Measurements from ENCODE around the gene PITPNB. TPM values are rescaled to one million over a fixed set of nuclear protein-coding genes. Genes with fewer than 3 reads are reported as not detected.

PITPNB gene
- total RNA-seq, 1 experiment from 2014 or later = 70.7 TPM

DNA sequence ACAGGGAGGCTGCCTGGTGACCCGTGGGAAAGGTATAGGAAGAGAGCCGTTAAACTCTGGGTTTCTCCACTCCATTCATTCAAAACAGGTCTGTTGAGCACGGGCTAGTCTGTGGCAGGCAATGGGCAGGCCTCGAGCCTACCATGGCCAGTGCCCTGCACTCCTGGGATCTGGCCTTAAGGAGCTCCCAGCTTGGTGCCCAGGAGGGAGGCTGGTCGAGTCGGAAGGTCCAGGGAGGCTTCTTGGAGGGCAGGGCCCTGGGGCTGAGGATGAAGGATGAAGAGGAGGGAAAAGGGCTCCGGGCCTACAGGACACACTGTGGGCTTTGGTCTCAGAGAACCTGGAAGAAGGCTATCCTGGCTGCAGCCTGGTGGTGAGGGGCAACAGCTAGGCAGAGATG is 75.6 kb downstream of the PITPNB start (continued):
- TF ChIP-seq, protein P1, sequence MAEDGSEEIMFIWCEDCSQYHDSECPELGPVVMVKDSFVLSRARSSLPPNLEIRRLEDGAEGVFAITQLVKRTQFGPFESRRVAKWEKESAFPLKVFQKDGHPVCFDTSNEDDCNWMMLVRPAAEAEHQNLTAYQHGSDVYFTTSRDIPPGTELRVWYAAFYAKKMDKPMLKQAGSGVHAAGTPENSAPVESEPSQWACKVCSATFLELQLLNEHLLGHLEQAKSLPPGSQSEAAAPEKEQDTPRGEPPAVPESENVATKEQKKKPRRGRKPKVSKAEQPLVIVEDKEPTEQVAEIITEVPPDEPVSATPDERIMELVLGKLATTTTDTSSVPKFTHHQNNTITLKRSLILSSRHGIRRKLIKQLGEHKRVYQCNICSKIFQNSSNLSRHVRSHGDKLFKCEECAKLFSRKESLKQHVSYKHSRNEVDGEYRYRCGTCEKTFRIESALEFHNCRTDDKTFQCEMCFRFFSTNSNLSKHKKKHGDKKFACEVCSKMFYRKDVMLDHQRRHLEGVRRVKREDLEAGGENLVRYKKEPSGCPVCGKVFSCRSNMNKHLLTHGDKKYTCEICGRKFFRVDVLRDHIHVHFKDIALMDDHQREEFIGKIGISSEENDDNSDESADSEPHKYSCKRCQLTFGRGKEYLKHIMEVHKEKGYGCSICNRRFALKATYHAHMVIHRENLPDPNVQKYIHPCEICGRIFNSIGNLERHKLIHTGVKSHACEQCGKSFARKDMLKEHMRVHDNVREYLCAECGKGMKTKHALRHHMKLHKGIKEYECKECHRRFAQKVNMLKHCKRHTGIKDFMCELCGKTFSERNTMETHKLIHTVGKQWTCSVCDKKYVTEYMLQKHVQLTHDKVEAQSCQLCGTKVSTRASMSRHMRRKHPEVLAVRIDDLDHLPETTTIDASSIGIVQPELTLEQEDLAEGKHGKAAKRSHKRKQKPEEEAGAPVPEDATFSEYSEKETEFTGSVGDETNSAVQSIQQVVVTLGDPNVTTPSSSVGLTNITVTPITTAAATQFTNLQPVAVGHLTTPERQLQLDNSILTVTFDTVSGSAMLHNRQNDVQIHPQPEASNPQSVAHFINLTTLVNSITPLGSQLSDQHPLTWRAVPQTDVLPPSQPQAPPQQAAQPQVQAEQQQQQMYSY (CRISPR knock-in tag; IDR thresholded peaks at IDR 0.05) = no peak
- TF ChIP-seq JAZF1 (CRISPR knock-in tag; IDR thresholded peaks at IDR 0.05) (no peak), ZNF232 (CRISPR knock-in tag; IDR thresholded peaks at IDR 0.05) (no peak), ETV6 (CRISPR knock-in tag; IDR thresholded peaks at IDR 0.05) (no peak)
- TF ChIP-seq, protein P2, sequence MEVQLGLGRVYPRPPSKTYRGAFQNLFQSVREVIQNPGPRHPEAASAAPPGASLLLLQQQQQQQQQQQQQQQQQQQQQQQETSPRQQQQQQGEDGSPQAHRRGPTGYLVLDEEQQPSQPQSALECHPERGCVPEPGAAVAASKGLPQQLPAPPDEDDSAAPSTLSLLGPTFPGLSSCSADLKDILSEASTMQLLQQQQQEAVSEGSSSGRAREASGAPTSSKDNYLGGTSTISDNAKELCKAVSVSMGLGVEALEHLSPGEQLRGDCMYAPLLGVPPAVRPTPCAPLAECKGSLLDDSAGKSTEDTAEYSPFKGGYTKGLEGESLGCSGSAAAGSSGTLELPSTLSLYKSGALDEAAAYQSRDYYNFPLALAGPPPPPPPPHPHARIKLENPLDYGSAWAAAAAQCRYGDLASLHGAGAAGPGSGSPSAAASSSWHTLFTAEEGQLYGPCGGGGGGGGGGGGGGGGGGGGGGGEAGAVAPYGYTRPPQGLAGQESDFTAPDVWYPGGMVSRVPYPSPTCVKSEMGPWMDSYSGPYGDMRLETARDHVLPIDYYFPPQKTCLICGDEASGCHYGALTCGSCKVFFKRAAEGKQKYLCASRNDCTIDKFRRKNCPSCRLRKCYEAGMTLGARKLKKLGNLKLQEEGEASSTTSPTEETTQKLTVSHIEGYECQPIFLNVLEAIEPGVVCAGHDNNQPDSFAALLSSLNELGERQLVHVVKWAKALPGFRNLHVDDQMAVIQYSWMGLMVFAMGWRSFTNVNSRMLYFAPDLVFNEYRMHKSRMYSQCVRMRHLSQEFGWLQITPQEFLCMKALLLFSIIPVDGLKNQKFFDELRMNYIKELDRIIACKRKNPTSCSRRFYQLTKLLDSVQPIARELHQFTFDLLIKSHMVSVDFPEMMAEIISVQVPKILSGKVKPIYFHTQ (CRISPR knock-in tag; IDR thresholded peaks at IDR 0.05) = no peak
- TF ChIP-seq, protein P3, sequence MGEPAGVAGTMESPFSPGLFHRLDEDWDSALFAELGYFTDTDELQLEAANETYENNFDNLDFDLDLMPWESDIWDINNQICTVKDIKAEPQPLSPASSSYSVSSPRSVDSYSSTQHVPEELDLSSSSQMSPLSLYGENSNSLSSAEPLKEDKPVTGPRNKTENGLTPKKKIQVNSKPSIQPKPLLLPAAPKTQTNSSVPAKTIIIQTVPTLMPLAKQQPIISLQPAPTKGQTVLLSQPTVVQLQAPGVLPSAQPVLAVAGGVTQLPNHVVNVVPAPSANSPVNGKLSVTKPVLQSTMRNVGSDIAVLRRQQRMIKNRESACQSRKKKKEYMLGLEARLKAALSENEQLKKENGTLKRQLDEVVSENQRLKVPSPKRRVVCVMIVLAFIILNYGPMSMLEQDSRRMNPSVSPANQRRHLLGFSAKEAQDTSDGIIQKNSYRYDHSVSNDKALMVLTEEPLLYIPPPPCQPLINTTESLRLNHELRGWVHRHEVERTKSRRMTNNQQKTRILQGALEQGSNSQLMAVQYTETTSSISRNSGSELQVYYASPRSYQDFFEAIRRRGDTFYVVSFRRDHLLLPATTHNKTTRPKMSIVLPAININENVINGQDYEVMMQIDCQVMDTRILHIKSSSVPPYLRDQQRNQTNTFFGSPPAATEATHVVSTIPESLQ (CRISPR knock-in tag; IDR thresholded peaks at IDR 0.05) = no peak

DNA sequence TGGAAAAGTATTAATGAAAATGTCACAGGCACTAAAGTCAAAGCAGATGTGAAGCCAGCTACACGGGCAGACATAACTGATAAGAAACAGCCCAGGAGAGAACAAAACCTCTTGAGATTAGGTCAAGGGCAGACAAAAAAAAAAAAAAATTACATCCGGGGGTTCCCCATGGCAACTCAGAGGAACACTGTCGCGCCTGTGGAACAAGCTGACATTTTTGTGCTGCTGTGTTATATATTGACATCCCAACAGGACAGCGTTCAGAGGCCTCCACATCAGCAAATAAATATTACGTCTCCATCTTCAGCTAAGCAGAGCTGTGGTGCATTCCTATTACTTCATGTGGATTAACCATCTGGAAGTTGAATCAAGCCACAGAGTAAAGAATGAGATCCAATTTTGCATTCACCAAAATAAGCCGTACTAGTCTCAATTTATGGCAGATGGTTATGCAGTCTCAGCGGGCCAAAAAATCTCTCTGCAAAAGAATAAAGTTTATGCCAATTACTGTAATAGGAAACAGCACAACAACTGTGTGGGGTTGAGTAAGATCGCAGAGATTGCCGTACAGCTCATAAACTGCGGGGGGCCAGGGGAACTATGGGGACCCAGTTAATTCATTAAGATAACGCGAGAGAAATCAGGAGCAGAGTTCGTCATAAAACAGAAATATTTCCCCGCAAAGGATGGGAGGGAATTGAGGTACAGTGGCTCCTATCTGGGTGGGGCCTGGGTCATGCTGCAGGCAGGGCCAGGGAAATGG is 76.2 kb downstream of the PITPNB start:
- TF ChIP-seq KAT7 (CRISPR knock-in tag; IDR thresholded peaks at IDR 0.05; ENCODE audit: borderline replicate concordance) (no peak), RELA (CRISPR knock-in tag; IDR thresholded peaks at IDR 0.05; ENCODE audit: borderline replicate concordance) (no peak), MYBL2 (CRISPR knock-in tag; IDR thresholded peaks at IDR 0.05) (no peak), TEAD1 (CRISPR knock-in tag; IDR thresholded peaks at IDR 0.05) (no peak), ZNF121 (CRISPR knock-in tag; IDR thresholded peaks at IDR 0.05) (no peak), SP1 (CRISPR knock-in tag; conservative IDR thresholded peaks at IDR 0.05) (no peak), ZNF416 (CRISPR knock-in tag; IDR thresholded peaks at IDR 0.05) (no peak)
- TF ChIP-seq, protein P4, sequence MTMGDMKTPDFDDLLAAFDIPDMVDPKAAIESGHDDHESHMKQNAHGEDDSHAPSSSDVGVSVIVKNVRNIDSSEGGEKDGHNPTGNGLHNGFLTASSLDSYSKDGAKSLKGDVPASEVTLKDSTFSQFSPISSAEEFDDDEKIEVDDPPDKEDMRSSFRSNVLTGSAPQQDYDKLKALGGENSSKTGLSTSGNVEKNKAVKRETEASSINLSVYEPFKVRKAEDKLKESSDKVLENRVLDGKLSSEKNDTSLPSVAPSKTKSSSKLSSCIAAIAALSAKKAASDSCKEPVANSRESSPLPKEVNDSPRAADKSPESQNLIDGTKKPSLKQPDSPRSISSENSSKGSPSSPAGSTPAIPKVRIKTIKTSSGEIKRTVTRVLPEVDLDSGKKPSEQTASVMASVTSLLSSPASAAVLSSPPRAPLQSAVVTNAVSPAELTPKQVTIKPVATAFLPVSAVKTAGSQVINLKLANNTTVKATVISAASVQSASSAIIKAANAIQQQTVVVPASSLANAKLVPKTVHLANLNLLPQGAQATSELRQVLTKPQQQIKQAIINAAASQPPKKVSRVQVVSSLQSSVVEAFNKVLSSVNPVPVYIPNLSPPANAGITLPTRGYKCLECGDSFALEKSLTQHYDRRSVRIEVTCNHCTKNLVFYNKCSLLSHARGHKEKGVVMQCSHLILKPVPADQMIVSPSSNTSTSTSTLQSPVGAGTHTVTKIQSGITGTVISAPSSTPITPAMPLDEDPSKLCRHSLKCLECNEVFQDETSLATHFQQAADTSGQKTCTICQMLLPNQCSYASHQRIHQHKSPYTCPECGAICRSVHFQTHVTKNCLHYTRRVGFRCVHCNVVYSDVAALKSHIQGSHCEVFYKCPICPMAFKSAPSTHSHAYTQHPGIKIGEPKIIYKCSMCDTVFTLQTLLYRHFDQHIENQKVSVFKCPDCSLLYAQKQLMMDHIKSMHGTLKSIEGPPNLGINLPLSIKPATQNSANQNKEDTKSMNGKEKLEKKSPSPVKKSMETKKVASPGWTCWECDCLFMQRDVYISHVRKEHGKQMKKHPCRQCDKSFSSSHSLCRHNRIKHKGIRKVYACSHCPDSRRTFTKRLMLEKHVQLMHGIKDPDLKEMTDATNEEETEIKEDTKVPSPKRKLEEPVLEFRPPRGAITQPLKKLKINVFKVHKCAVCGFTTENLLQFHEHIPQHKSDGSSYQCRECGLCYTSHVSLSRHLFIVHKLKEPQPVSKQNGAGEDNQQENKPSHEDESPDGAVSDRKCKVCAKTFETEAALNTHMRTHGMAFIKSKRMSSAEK (CRISPR knock-in tag; IDR thresholded peaks at IDR 0.05; ENCODE audit: borderline replicate concordance) = no peak
- TF ChIP-seq, protein P5, sequence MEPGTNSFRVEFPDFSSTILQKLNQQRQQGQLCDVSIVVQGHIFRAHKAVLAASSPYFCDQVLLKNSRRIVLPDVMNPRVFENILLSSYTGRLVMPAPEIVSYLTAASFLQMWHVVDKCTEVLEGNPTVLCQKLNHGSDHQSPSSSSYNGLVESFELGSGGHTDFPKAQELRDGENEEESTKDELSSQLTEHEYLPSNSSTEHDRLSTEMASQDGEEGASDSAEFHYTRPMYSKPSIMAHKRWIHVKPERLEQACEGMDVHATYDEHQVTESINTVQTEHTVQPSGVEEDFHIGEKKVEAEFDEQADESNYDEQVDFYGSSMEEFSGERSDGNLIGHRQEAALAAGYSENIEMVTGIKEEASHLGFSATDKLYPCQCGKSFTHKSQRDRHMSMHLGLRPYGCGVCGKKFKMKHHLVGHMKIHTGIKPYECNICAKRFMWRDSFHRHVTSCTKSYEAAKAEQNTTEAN (CRISPR knock-in tag; IDR thresholded peaks at IDR 0.05) = no peak
- TF ChIP-seq, protein P6, sequence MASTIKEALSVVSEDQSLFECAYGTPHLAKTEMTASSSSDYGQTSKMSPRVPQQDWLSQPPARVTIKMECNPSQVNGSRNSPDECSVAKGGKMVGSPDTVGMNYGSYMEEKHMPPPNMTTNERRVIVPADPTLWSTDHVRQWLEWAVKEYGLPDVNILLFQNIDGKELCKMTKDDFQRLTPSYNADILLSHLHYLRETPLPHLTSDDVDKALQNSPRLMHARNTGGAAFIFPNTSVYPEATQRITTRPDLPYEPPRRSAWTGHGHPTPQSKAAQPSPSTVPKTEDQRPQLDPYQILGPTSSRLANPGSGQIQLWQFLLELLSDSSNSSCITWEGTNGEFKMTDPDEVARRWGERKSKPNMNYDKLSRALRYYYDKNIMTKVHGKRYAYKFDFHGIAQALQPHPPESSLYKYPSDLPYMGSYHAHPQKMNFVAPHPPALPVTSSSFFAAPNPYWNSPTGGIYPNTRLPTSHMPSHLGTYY (CRISPR knock-in tag; IDR thresholded peaks at IDR 0.05) = no peak
- ChIA-PET CTCF (interaction anchor here (2.2 kb wide), 1 partner anchor 18 kb away, joined by 5 read pairs; no protein-coding TSS in a partner anchor), POLR2A (no interaction called here)
- H3K27me3 Mint-ChIP-seq (ENCODE audit: low read depth) = no peaks in the 10 kb centered on the region
- DNase-seq (ENCODE audit: low spot score) (no peak), ATAC-seq (no peak)
- H3K27ac Mint-ChIP-seq = no peak overlapping the region
- H3K4me1 Mint-ChIP-seq = peaks cover 46% of the 10 kb centered on the region
- no peak overlapping the region for H3K4me3 Mint-ChIP-seq
- peaks cover 7% of the 10 kb centered on the region for H3K9me3 Mint-ChIP-seq
- H3K36me3 Mint-ChIP-seq = peaks cover 8% of the 10 kb centered on the region

All from WTC11 (cell line).